DMS 273 (cell line): Measurements from ENCODE around the gene HPDL.
"Not testable (repeated sequence)": the region's sequence is repeated elsewhere in the genome, so short reads cannot be mapped to it uniquely, and the experiment has no call there.

Experiments used
- DNase-seq: peaks from one replicate; lab custom pipeline; 2025; ENCODE audit not compliant: unreplicated experiment; lab: John Stamatoyannopoulos, UW

Gene HPDL

GRCh38 chr1:45326627-45327623 lies at the start of gene HPDL:
TSS of gene HPDL (plus strand) at chr1:45326895. CDS start at chr1:45327149, 254 bp downstream.
- DNase-seq, result peak; percentile 83

- no peak for DNase-seq
Observed at GRCh38 chr1:45282351-45282750, 44.3 kb upstream of the HPDL start.

- DNase-seq, result not testable (repeated sequence)
Observed at GRCh38 chr1:45284858-45285257, 41.8 kb upstream of the HPDL start.

GRCh38 chr1:45286521-45286920 lies 40.2 kb upstream of the HPDL start:
- not testable (repeated sequence) for DNase-seq

- DNase-seq, result not testable (repeated sequence)
Observed at GRCh38 chr1:45291002-45291401, 35.7 kb upstream of the HPDL start.

GRCh38 chr1:45291716-45292115 lies 35.0 kb upstream of the HPDL start:
- DNase-seq, result no peak

GRCh38 chr1:45297666-45298356 lies 28.9 kb upstream of the HPDL start:
- DNase-seq, result no peak

- DNase-seq, result no peak
Observed at GRCh38 chr1:45299296-45299695, 27.4 kb upstream of the HPDL start.

GRCh38 chr1:45299981-45300668 lies 26.6 kb upstream of the HPDL start:
- DNase-seq, result peak; percentile 88

- no peak for DNase-seq
Observed at GRCh38 chr1:45300669-45300997, 26.1 kb upstream of the HPDL start.

GRCh38 chr1:45302505-45303150 lies 24.1 kb upstream of the HPDL start:
- no peak for DNase-seq

GRCh38 chr1:45303520-45304310 lies 23.0 kb upstream of the HPDL start:
- DNase-seq, result peak; percentile 99

GRCh38 chr1:45304311-45305081 lies 22.2 kb upstream of the HPDL start:
- peak; percentile 82 for DNase-seq

GRCh38 chr1:45305231-45305630 lies 21.5 kb upstream of the HPDL start:
- DNase-seq, result no peak

- DNase-seq, result no peak
Observed at GRCh38 chr1:45306319-45306718, 20.4 kb upstream of the HPDL start.

- no peak for DNase-seq
Observed at GRCh38 chr1:45306905-45307304, 19.8 kb upstream of the HPDL start.

GRCh38 chr1:45314266-45314665 lies 12.4 kb upstream of the HPDL start:
- no peak for DNase-seq

GRCh38 chr1:45317166-45317565 lies 9.5 kb upstream of the HPDL start:
- no peak for DNase-seq

- DNase-seq, result no peak
Observed at GRCh38 chr1:45319761-45320160, 6.9 kb upstream of the HPDL start.
